ENCODE results near the gene ADGRG3.

Gene ADGRG3

DNA sequence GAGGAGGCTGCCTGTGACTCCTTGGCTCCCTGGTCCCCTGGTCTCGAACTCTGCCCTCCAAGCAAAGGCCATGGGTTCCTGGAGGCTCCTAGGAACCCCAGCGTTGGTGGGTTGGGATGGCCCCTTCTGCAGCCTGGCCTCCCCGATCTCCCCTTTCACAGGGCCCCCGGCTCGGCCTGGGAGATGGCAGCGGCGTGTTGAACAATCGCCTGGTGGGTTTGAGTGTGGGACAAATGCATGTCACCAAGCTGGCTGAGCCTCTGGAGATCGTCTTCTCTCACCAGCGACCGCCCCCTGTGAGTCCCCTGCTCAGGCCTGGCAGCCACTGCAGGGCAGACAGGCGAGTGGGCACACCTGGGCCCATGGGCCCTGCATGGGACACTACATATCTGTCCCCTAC is 10.9 kb downstream of the ADGRG3 start:
- TF ChIP-seq, protein P1, sequence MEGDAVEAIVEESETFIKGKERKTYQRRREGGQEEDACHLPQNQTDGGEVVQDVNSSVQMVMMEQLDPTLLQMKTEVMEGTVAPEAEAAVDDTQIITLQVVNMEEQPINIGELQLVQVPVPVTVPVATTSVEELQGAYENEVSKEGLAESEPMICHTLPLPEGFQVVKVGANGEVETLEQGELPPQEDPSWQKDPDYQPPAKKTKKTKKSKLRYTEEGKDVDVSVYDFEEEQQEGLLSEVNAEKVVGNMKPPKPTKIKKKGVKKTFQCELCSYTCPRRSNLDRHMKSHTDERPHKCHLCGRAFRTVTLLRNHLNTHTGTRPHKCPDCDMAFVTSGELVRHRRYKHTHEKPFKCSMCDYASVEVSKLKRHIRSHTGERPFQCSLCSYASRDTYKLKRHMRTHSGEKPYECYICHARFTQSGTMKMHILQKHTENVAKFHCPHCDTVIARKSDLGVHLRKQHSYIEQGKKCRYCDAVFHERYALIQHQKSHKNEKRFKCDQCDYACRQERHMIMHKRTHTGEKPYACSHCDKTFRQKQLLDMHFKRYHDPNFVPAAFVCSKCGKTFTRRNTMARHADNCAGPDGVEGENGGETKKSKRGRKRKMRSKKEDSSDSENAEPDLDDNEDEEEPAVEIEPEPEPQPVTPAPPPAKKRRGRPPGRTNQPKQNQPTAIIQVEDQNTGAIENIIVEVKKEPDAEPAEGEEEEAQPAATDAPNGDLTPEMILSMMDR (conservative IDR thresholded peaks at IDR 0.05; ENCODE audit: low read depth, low read length) = no peak
- DNase-seq (ENCODE audit: low read depth) = no peak
- H3K4me3 ChIP-seq (ENCODE audit: low read length) = no peak overlapping the region

DNA sequence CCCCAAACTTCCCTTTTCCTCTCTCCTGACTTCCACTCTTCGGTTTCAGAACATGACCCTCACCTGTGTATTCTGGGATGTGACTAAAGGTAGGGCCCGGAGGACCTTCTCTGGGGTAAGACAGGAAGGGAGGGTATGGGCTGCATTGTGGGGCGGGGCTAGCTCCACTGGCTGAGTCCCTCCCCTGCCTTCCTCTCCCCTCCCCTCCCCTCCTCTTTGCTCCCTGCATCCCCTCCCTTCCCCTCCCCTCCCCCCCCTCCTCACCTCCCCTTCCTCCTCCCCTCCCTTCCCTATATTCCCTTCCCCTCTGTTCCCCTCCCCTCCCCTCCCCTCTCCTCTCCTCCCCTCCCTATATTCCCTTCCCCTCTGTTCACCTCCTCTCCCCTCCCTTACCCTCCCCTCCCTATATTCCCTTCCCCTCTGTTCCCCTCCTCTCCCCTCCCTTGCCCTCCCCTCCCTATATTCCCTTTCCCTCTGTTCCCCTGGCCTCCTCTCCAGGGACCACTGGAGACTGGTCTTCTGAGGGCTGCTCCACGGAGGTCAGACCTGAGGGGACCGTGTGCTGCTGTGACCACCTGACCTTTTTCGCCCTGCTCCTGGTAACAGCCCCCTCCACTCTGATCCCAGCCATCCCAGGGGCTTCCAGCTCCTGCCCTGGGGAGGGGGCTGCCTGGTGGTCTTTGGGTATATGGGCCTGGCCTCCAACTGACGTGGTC is 11.8 kb downstream of the ADGRG3 start:
- TF ChIP-seq, protein P1 (conservative IDR thresholded peaks at IDR 0.05; ENCODE audit: low read depth, low read length) = no peak
- H3K4me3 ChIP-seq (ENCODE audit: low read length) = no peak overlapping the region
- no peak for DNase-seq (ENCODE audit: low read depth)

DNA sequence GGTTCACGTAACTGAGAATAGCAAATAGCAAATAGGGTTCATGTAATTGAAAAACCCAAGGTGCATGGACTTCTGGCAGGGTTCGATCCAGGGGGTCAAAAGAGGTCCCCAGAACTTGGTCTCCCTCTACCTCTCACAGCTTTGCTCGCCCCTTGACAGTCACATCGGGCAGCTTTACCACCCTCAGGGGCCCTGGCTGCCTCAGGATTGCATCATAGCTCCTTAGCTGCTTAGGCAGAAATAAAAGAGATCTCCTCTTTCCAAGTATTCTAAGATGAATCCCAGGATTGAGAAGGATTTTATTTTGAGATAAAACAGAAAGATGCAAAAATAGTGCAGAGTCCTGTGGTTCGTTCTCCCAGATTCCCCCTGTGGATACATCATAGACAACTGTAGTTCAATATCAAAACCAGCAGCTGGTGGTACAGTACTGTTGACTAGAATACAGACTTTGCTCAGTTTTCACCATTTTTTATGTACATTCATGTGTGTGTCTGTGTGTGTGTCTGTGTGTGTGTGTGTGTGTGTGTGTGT is 12.8 kb downstream of the ADGRG3 start:
- H3K4me3 ChIP-seq (ENCODE audit: low read length) = no peak overlapping the region
- no peak for DNase-seq (ENCODE audit: low read depth)
- TF ChIP-seq, protein P1 (conservative IDR thresholded peaks at IDR 0.05; ENCODE audit: low read depth, low read length) = no peak

DNA sequence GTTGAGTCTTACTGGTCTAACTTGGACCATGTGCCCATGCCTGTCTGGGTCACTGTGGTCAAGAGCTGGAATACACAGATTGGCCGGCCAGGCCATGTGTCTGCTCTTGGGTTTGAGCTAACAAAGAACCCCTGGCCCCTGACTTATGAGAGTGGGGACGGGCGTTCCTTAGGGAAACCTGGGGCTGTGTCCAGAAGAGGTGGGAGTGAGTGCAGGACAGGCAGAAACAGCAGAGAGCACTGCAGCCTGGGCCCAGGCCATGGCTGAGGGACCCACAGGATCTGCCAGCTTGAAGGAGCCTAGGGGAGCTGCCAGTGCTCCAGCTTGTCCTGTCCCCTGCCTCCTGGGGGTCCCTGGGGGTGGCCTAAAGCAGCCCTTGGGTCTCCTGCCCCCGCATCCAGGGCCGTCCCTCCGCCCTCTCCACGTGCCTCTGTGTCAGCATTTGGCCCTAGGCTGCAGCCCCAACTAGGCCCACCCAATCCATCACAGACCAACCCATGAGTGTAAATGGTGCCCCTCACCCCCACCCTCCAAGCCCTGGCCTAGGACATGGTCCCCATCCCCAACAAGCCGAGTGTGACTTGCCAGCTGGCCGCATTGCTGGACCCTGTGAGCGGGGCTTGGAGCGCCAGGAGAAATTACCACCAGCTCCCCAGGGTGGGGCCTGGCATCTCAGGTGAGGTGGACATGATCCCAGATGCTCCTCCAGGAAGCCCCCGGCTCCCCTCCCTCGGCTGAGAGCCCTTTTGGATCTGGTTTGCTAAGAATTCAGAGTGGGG is 14.0 kb downstream of the ADGRG3 start:
- no peak for DNase-seq (ENCODE audit: low read depth)
- no peak overlapping the region for H3K4me3 ChIP-seq (ENCODE audit: low read length)
- TF ChIP-seq, protein P1 (conservative IDR thresholded peaks at IDR 0.05; ENCODE audit: low read depth, low read length) = no peak

DNA sequence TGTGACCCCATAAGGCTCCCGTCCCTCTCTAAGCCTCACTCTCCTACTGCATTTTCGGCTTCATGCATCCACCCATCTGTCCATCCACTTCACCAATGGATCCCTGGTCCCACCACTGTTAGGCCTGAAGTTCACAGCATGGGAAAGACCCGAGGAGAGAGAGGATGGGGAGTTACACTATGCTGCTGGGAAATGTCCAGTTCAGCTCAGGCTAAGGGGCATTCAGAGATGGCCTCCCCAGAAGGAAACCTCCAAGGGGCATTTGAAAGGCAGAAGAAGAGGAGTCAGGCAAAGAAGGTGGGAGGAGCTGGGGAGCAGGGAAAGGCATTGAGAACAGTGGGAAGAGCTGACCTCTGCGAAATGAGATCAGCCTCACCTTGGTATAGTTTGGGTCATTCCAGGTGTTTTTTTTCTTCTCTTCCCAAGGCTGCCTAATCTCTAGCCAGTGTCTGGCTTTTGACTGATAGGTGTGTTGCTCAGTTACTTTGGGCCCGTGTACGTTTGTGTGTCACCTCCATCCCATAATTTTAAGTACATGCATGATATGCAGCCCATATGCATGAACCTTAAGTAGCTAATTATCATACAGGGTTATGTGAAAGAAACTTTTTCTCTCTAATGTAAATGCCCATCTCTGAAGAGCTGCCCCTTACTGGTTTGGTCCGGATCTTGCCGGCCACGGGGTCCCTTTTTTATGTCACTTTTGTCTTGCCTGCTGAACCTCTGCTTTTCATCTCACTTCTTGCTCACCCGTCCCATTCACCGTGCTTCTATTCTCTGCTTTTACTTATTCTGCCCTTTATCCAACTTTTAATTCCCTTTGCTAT is 14.9 kb downstream of the ADGRG3 start:
- DNase-seq (ENCODE audit: low read depth) = no peak
- H3K4me3 ChIP-seq (ENCODE audit: low read length) = no peak overlapping the region
- TF ChIP-seq, protein P1 (conservative IDR thresholded peaks at IDR 0.05; ENCODE audit: low read depth, low read length) = no peak

DNA sequence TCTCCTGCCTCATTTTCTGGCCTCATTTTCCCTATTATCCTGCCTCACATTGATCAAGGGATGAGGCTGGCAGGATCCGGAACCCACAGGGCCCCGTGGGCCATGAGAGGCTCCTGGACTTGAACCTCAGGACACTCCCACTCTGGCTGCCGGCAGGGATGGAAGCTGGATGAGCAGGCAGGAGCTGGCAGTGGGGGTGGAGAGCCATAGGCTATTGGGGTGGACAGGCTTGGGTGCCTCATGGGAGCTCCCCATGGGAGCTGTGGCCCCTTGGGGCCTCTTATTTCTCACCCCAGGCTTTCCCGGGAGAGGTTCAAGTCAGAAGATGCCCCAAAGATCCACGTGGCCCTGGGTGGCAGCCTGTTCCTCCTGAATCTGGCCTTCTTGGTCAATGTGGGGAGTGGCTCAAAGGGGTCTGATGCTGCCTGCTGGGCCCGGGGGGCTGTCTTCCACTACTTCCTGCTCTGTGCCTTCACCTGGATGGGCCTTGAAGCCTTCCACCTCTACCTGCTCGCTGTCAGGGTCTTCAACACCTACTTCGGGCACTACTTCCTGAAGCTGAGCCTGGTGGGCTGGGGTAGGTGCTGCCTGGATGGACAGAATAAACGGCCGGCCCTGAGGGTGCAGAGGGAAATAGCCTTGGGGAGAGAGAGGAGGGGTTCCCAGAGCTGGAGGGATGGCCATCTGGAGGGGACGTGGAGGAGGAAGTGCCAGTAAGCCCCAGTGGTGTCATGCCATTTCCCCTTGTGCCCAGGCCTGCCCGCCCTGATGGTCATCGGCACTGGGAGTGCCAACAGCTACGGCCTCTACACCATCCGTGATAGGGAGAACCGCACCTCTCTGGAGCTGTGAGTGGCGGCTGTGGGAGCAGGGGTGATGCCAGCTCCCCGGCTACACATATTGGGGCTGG is 15.8 kb downstream of the ADGRG3 start:
- DNase-seq (ENCODE audit: low read depth) = no peak
- no peak overlapping the region for H3K4me3 ChIP-seq (ENCODE audit: low read length)
- TF ChIP-seq, protein P1 (conservative IDR thresholded peaks at IDR 0.05; ENCODE audit: low read depth, low read length) = no peak
